ENCODE results near the gene FAM234A.
"Not testable (repeated sequence)": the region's sequence is repeated elsewhere in the genome, so short reads cannot be mapped to it uniquely, and the experiment has no call there.

The FAM234A gene, protein sequence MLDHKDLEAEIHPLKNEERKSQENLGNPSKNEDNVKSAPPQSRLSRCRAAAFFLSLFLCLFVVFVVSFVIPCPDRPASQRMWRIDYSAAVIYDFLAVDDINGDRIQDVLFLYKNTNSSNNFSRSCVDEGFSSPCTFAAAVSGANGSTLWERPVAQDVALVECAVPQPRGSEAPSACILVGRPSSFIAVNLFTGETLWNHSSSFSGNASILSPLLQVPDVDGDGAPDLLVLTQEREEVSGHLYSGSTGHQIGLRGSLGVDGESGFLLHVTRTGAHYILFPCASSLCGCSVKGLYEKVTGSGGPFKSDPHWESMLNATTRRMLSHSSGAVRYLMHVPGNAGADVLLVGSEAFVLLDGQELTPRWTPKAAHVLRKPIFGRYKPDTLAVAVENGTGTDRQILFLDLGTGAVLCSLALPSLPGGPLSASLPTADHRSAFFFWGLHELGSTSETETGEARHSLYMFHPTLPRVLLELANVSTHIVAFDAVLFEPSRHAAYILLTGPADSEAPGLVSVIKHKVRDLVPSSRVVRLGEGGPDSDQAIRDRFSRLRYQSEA

DNA sequence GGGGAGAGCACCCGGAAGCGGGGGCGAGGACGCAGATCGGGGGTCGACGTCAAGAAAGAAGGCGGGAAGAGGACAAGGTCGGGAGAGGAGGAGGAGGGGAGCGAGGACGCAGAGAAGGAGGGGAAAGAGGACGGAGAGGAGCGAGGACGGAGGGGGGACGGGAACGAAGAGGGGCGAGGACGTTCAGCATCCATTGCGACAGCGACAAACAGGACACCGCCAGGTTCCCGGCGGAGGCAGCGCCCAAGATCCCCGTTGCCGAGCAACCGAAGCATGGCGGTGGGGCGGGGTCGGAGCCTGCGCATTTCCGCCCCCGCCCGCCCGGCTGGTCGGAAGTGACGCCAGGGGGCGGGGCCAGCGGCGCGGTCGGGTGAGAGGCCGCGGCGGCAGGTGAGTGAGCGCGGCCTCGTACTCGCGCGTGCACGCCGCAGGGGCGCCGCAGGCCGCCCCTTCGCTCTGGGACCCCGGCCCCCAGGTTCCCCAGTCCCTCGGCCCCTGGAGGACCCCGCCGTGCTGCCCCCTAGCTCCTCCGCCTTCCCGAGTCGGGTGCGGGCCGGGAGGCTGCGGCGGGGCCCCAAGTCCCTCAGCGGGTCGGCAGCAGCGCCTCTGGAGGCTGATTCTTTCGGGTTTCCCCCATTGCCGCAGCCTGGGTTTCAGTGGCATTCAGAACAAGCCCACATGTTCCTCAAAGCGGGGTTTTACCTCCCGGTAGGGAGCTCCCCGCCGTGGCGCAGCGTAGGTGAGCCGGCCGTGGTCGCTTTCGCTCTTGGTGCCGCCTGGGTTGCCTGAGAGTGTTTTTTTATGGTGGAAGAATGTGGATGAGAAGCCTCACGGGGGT lies at the start of gene FAM234A:
TSS of gene FAM234A (plus strand) at position 354 of the 838 bp plus-strand sequence. CDS start 19,593 bp downstream, outside the sequence.
- intact Hi-C loops (cut with DNase I) = no loop called here
- peak; percentile 83 to 99 (median 91) for DNase-seq

DNA sequence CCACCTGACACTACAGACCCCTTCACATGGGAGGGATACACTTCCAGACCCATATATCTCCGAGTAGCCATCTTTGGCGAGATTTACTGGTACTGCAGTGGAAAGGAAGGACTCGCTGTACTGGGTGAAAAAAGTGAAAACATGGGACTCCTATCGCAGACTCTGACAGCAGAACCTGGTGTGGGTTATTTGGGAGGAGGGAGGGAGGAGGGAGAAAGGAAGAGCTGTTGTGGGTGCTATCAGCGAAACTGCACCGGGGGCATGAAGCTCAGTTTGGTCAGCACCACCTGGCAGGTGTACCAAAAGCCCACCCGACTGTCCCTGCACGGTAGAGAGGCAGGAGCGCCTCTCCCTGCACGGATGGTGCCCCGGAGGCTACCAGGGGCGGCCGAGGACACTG lies 49.4 kb upstream of the FAM234A start:
- intact Hi-C loops (cut with DNase I) = no loop called here
- DNase-seq = no peak

DNA sequence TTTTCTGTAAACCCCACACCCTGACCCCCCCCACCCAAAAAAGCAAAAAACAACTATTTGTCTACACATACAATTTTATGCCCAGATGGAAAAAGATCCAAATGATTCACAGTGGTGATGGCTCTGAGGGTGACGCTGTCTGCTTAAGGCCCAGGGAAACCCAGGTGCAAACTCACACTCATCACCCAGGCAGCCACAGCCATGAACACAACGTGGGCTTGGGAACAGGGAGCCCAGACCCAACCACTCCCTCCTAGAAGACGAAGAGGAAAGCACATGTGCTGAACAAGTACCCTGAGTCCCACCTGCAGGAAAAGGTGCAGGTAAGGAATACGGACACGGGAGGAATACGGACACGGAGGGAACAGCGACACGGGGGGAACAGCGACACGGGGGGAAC lies 48.9 kb upstream of the FAM234A start:
- no peak for DNase-seq
- intact Hi-C loops (cut with DNase I) = no loop called here

DNA sequence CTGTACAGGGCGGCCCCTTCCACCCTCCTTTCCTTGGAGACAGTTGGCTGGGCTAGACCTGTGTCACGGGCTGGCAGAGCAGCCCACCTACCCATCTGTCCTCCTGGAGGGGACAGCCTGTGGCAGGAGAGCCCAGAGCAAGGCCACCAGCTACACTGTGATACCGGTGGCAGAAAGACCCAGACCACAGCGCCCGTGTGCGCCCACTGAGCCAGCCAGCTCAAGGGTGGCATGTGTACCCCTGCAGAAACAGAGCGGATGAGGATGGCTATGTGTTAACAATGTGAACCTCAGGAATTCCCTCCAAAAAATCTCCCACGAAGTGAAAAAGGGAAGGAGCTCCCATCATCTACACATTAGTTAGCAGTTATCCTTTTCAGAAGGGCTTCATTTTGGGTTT lies 47.3 kb upstream of the FAM234A start:
- peak in 1 of 10 donors; percentile 43 for DNase-seq
- intact Hi-C loops (cut with DNase I) = no loop called here

DNA sequence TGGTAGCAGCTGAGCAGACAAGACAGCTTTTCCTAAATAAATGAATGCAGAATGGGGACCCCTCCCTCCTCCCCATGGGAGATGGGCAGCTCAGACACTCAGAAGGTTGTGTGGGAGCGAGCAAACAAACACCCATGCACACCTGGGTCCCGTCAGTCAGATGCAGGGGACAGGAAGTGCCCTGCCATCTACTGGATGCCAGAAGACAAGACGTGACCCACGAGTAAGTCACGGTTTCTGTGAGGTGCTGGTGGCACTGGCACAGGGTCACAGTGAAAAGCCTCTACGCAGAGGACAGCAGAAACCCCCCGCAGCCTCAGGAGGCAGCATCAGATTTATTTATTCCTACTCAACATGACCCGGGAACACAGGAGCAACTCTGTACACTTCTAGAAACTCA lies 45.9 kb upstream of the FAM234A start:
- peak in 1 of 10 donors; percentile 4 for DNase-seq
- intact Hi-C loops (cut with DNase I) = no loop called here

DNA sequence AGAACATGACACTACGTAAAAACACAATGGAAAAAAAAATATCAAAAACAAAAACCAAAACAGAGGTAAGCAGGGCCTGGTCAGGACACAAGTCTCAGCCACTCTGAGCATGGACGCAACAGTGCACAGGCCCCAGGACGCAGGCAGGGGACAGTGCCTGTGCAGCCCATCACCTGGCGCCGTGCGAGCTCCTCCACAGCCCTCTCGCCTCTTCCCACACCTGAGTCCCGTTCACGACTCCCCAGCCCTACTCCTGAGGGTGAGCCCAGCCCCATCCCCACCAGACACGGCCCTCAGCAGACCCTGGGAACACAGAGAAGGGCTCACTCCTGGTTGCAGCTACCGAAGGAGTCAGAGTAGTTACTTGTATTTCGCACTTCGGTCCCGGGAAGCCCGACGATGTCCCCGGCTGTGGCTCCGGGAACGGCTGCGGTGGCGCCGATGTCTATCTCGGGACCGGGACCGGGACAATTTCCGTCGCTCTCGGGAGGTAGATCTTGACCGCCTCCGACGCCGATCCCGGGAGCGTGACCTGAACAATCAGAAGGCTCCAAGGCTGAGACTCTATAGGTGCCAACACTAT lies 44.9 kb upstream of the FAM234A start:
- peak in 1 of 10 donors; percentile 50 for DNase-seq
- intact Hi-C loops (cut with DNase I) = no loop called here

DNA sequence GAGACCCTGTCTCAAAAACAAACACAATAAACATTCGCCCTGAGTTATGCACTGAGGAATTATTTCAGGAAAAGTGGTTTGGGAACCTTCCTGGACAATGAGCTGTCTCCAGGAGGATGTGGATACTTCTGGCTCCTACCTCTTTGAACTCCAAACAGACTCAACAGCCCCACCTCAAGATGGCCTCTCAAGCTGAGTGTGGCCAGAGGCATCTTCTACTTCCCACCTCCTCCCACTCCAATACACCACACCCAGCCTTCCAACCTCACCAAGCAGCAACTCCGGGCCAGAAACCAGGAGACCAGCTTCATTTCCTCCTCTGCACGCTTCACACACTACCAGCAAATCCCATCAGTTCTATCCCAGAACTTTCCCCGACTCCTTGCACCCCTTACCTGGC lies 42.8 kb upstream of the FAM234A start:
- intact Hi-C loops (cut with DNase I) = no loop called here
- peak in 1 of 10 donors; percentile 6 for DNase-seq

DNA sequence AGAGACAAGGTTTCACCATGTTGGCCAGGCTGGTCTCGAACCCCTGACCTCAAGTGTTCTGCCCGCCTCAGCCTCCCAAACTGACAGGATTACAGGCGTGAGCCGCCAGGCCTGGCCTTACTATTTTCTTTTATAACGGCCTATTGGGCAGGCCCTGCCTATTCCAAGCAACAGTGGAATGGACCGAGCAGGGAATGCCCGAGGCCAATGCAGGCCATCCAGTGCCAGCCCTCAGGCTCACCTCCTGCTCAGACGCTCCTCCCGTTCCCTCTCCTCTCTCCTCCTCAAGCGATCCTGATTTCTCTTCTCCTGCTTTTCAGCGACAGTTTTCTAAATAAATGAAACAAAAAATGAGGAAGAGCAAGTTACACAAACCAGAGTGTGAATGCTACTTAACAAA lies 41.9 kb upstream of the FAM234A start:
- intact Hi-C loops (cut with DNase I) = no loop called here
- no peak for DNase-seq

DNA sequence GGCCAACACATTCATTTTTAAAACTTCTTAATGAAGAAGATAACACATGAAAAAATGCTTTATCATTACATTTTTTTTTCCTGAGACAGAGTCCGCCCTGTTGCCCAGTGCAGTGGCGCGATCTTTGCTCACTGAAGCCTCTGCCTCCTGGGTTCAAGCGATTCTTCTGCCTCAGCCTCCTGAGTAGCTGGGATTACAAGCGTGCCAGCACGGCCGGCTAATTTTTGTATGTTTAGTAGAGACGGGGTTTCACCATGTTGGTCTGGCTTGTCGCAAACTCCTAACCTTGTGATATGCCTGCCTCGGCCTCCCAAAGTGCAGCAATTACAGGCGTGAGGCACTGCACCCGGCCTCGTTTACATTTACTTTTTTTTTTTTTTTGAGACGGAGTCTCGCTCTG lies 41.2 kb upstream of the FAM234A start:
- intact Hi-C loops (cut with DNase I) = no loop called here
- no peak for DNase-seq

DNA sequence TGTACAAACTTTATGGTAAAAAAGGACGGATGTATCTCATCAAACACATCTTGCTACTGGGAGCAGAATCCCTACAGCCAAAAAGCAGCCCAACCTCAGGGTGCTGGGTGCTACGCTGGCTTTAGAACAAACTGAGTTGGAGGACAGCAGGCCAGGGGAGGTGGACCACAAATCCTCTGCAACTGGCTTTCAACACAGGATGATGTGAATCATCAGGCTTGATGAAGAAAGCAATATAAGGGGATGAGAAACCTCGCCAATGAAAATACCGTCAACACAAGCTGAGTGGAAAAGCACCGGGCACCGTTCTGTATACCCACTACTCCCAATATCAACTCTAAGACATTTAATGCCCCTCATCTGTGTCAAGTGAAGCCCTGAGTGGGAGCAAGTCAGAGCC lies 40.1 kb upstream of the FAM234A start:
- intact Hi-C loops (cut with DNase I) = no loop called here
- DNase-seq = peak in 1 of 10 donors; percentile 40

DNA sequence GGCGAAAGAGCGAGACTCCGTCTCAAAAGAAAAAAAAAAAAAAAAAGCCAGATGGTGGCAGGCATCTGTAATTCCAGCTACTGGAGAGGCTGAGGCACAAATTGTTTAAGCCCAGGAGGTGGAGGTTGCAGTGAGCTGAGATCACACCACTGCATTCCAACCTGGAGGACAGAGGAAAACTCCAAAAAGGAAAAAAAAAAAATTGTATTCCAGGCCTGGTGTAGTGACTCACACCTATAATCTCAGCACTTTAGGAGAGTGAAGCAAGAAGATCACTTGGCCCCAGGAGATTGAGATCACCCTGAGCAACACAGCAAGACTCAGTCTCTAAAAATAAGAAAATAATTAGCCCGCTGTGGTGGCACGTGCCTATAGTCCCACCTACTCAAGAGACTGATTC lies 34.2 kb upstream of the FAM234A start:
- intact Hi-C loops (cut with DNase I) = no loop called here
- peak in 1 of 10 donors; percentile 5 for DNase-seq

DNA sequence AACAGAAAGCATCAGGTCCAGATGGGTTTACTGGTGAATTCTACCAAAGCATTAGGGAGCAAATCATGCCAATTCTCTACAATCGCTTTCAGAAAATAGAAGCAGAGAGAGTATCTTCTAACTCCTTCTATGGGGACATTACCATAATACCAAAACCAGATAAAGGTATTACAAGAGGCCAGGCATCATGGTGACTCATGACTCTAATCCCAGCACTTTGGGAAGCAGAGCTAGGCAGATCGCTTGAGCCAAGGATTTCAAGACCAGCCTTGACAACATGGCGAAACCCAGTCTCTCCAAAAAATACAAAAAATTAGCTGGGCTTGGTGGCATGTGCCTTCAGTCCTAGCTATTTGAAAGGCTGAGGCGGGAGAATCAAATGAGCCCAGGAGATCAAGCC lies 31.4 kb upstream of the FAM234A start:
- peak in 1 of 10 donors; percentile 23 for DNase-seq
- intact Hi-C loops (cut with DNase I) = no loop called here

DNA sequence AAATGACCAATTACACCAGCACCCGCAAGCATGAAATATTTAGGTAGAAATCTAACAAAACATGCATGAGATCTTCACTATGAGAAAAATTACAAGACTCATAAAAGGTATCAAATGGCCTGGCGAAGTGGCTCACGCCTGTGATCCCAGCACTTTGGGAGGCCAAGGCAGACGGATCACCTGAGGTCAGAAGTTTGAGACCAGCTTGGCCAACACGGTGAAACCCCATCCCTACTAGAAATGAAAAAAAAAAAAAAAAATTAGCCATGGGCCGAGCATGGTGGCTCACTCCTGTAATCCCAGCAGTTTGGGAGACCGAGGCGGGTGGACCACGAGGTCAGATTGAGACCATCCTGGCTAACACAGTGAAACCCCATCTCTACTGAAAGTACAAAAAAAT lies 30.6 kb upstream of the FAM234A start:
- DNase-seq = peak in 3 of 10 donors; percentile 32 to 61 (median 58)
- intact Hi-C loops (cut with DNase I) = not testable (repeated sequence)

DNA sequence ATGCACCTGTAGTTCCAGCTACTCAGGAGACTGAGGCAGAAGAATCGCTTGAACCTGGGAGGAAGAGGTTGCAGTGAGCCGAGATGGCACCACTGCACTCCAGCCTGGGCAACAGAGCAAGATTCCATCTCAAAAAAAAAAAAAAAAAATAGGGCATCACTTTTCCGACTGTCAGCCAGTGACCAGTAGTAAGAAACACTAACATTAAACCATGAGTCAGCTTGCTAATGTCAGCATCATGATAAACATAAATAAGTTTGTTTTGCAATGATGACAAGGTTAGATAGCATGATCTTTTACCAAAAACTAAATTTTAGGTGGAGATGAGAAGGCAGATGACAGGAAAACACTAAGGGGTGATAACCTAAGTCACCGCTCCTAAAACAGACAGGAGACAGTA lies 25.3 kb upstream of the FAM234A start:
- intact Hi-C loops (cut with DNase I) = not testable (repeated sequence)
- peak in 1 of 10 donors; percentile 7 for DNase-seq

DNA sequence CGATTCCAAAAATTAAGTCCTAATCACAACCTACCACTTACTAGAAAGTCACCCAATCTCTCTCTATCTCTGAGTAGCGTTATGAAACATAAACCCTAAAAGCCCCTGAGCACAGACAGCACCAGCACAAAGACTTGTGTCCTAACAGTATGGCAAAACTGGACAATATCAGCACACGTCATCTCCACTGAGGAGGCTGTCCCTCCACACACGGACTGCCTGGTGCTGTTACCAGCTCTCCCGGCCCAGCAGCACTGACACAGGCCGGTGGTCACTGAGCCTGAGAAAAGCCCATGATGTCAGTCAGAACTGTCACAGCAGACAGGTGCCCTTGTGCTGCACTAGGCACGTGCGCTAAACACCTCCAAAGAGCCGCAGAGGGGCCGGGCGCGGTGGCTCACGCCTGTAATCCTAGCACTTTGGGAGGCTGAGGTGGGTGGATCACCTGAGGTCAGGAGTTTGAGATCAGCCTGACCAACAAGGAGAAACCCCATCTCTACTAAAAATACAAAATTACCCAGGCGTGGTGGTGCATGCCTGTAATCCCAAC lies 22.9 kb upstream of the FAM234A start:
- DNase-seq = peak in 2 of 10 donors; percentile 43 to 54
- intact Hi-C loops (cut with DNase I) = not testable (repeated sequence)

DNA sequence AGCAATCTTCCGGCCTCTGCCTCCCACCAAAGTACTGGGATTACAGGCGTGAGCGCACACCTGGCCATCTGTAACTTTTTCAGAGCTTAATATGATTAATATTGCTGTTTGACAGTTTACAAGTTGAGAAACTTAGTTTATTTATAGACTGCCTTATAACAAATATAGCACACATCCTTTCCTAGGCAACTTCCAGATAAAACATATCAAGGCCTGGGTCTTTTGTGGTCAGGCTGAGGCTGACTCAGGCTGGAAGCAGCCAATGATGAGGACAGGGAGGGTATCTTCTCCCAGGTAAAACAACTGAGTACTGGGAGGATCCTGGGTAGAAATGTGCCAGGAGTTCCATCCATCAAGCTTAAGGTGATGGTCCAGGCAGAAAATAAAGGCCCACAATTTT lies 21.6 kb upstream of the FAM234A start:
- DNase-seq = no peak
- intact Hi-C loops (cut with DNase I) = no loop called here

DNA sequence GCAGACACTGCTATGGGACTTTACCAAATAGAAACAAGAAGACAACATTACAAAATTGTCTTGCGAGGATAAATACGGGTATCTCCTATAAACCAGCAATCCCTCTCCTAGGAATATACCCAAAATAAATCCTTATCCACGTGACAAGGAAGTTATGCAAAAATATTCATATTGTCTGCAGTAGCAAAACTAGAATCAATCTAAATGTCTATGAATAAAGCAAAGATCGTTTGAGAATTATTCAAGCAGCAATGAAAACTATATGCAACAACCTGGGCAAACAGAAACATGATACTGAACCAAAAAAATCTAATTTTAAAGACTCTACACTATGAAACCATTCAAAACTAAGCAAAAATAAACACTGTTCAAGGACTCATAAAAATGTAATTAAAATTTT lies 14.6 kb upstream of the FAM234A start:
- DNase-seq = no peak

DNA sequence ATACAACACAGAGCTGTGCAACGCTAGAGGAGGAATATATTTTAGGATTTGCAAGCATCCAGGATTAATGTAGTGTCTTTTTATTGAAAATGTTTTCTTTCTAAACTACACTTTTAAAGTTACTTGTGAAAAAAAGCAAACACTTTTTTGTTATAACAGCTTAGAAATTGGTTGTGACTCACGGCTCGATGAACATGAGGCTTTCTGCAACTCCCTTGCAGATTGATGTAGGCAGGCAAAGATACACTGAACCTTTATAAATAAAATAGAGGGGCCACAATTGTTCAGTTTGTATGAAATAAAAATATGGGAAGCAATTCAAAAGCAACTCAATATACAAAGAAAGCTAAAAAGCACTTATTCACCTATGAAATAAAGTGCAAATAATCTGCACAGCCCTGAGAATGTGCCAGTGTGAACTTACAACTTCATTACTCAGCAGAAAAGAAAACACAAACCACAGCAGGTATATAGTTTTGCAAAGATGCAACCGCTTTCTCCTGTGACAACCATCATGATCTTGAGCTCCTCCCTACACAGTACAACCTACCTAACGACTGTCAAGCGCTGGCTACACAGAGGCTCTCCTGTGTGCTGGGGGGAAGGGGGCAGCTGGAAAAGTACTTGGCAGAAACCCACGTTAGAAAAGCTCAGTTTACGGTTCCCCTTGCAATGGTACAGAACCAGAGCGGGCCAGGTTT lies 6.3 kb upstream of the FAM234A start:
- intact Hi-C loops (cut with DNase I) = loop anchor here (5.0 kb wide), 1 partner anchor 124 kb away; the partner anchor contains the start of gene AXIN1

More for the DNA sequence above, 14.6 kb upstream of the FAM234A start:
- intact Hi-C loops (cut with DNase I) = no loop called here

DNA sequence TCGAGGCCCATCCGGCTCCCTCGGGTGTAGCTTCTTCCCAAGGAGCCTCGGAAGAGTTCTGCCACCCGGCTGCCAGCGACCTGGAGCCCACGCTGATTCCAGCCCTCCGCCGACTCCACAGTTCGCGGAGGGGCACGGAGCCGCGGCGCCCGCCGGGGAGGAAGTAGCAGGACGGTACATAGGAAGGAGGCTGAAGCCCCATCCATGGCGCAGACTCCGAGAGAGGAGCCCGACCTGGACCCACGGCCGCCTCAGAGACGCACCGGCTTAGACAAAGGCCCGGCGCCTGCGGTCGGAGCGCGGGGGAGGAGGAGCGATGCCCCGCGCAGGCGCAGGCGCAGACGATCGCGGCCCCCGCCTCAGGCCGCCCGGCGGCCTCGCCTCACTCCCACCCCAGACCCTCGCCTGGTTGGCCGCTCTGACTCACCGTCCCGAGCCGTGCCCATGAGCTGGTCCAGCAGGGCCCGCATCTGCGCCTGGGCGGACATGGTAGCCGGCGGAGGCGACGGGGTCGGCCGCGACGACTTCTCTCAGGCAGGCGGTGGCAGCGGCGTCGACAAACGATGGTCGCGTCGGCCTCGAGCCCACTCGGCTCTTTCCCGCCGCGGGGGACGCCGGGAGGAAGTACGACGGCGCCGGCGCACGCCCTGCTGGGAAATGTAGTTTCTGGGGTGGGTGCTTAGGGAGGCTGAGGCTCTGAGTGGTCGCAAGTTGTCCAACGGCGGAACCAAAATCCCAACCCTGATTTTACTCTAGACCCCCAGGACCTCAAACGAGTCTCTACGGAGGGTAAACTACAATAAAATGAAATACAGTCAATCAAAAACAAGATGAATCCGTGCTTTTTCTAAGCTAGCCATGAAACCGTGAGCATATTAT lies 5.5 kb upstream of the FAM234A start, which contains the start of gene LUC7L:
TSS of gene LUC7L (minus strand) at position 598 of the 879 bp plus-strand sequence. CDS start at position 488, 110 bp downstream.
- intact Hi-C loops (cut with DNase I) = loop anchor here (5.0 kb wide), 1 partner anchor 123 kb away; the partner anchor contains the start of gene AXIN1
- DNase-seq = peak; percentile 85 to 98 (median 90)

More for the DNA sequence above, 6.3 kb upstream of the FAM234A start:
- no peak for DNase-seq

Data from posterior cingulate gyrus (tissue), 11 donors.